H9 (cell line): Measurements from ENCODE around the gene BCORL1. TPM values are rescaled to one million over a fixed set of nuclear protein-coding genes. Genes with fewer than 3 reads are reported as not detected.

Experiments
- DNase-seq: peaks from one replicate; pipeline ENCODE4 v3.0.0-alpha.2; 2017
- H2AFZ ChIP-seq: one replicate; pipeline ENCODE4 v1.6.1; 2013; ENCODE audit warnings: mild to moderate bottlenecking, low read length, control low read depth, moderate library complexity
- H2AK5ac ChIP-seq: 2 replicates; pipeline ENCODE4 v1.6.1; 2013; ENCODE audit warnings: low read length, control low read depth, mixed read lengths; ENCODE audit not compliant: insufficient read length
- H2BK120ac ChIP-seq: one replicate; pipeline ENCODE4 v1.6.1; 2013; ENCODE audit warnings: low read depth, mild to moderate bottlenecking, low read length, control low read depth, inconsistent platforms; ENCODE audit not compliant: poor library complexity, severe bottlenecking
- H2BK12ac ChIP-seq: 2 replicates; pipeline ENCODE4 v1.6.1; 2013; ENCODE audit warnings: low read length, control low read depth, mixed read lengths, low read depth; ENCODE audit not compliant: insufficient read length
- H2BK15ac ChIP-seq: 2 replicates; pipeline ENCODE4 v1.6.1; 2013; ENCODE audit warnings: low read depth, low read length, control low read depth
- H2BK20ac ChIP-seq: one replicate; pipeline ENCODE4 v1.6.1; 2013; ENCODE audit warnings: low read depth, mild to moderate bottlenecking, low read length, control low read depth, inconsistent platforms; ENCODE audit not compliant: poor library complexity, severe bottlenecking
- H2BK5ac ChIP-seq: 2 replicates; pipeline ENCODE4 v1.6.1; 2013; ENCODE audit warnings: low read length, control low read depth, mixed read lengths; ENCODE audit not compliant: insufficient read length
- H3K14ac ChIP-seq: 2 replicates; pipeline ENCODE4 v1.6.1; 2013; ENCODE audit warnings: low read length, control low read depth; ENCODE audit not compliant: insufficient read depth
- H3K18ac ChIP-seq: 2 replicates; pipeline ENCODE4 v1.6.1; 2013; ENCODE audit warnings: low read depth, mild to moderate bottlenecking, mixed read lengths, low read length, control low read depth; ENCODE audit not compliant: insufficient read length
- H3K23ac ChIP-seq: 2 replicates; pipeline ENCODE4 v1.6.1; 2013; ENCODE audit warnings: low read length, control low read depth, mixed read lengths, low read depth; ENCODE audit not compliant: insufficient read length
- H3K23me2 ChIP-seq: 2 replicates; pipeline ENCODE4 v1.6.1; 2013; ENCODE audit warnings: low read depth, mild to moderate bottlenecking, mixed read lengths, low read length, control low read depth; ENCODE audit not compliant: insufficient read length, poor library complexity, severe bottlenecking
- H3K27ac ChIP-seq: 2 replicates; pipeline ENCODE4 v1.5.1; 2013; ENCODE audit warnings: low read length, control low read depth, mixed read lengths, low read depth; ENCODE audit not compliant: insufficient read length
- H3K27me3 ChIP-seq: 2 replicates; pipeline ENCODE4 v1.6.1; 2013; ENCODE audit warnings: low read length, control low read depth, inconsistent platforms; ENCODE audit not compliant: insufficient read depth
- H3K4ac ChIP-seq: 2 replicates; pipeline ENCODE4 v1.6.1; 2013; ENCODE audit warnings: low read depth, mild to moderate bottlenecking, control low read depth, inconsistent platforms, low read length, moderate library complexity
- H3K4me1 ChIP-seq: 2 replicates; pipeline ENCODE4 v1.6.1; 2013; ENCODE audit warnings: low read length, control low read depth, inconsistent platforms; ENCODE audit not compliant: insufficient read depth
- H3K4me2 ChIP-seq: 2 replicates; pipeline ENCODE4 v1.6.1; 2013; ENCODE audit warnings: low read length, control low read depth, mixed read lengths; ENCODE audit not compliant: insufficient read length, insufficient read depth
- H3K56ac ChIP-seq: 2 replicates; pipeline ENCODE4 v1.6.1; 2013; ENCODE audit warnings: low read depth, mild to moderate bottlenecking, mixed read lengths, low read length, control low read depth; ENCODE audit not compliant: insufficient read length
- H3K79me1 ChIP-seq: 2 replicates; pipeline ENCODE4 v1.6.1; 2013; ENCODE audit warnings: low read depth, mild to moderate bottlenecking, moderate library complexity, low read length, control low read depth, inconsistent platforms; ENCODE audit not compliant: insufficient read depth, poor library complexity, severe bottlenecking
- H3K79me2 ChIP-seq: 2 replicates; pipeline ENCODE4 v1.6.1; 2013; ENCODE audit warnings: low read length, control low read depth, inconsistent platforms; ENCODE audit not compliant: insufficient read depth
- H3K9ac ChIP-seq: 2 replicates; pipeline ENCODE4 v1.6.1; 2013; ENCODE audit warnings: low read length, control low read depth, mixed read lengths; ENCODE audit not compliant: insufficient read length; ENCODE audit errors: extremely low read depth
- H3K9me3 ChIP-seq: one replicate; pipeline ENCODE4 v1.6.1; 2013; ENCODE audit warnings: low read depth, low read length, inconsistent platforms; ENCODE audit not compliant: control insufficient read depth
- H3T11ph ChIP-seq: one replicate; pipeline ENCODE4 v1.6.1; 2013; ENCODE audit warnings: mild to moderate bottlenecking, low read length, control low read depth, inconsistent platforms
- H4K20me1 ChIP-seq: one replicate; pipeline ENCODE4 v1.6.1; 2013; ENCODE audit not compliant: control insufficient read depth, insufficient read length, insufficient read depth
- H4K5ac ChIP-seq: 2 replicates; pipeline ENCODE4 v1.6.1; 2013; ENCODE audit warnings: low read depth, mild to moderate bottlenecking, mixed read lengths, low read length, control low read depth; ENCODE audit not compliant: insufficient read length
- H4K8ac ChIP-seq: replicated peaks from 2 replicates; pipeline ENCODE4 v1.6.1; 2013; ENCODE audit warnings: low read length, control low read depth, mixed read lengths, low read depth; ENCODE audit not compliant: insufficient read length
- H4K91ac ChIP-seq: 2 replicates; pipeline ENCODE4 v1.6.1; 2013; ENCODE audit warnings: low read depth, mild to moderate bottlenecking, moderate library complexity, mixed read lengths, low read length, control low read depth; ENCODE audit not compliant: insufficient read length
- H3K27ac Mint-ChIP-seq, 3 experiments: 2 replicates in 2 of 3; 3 replicates in 1 of 3; pipeline ENCODE4 v1.8.0; 2020 to 2021; ENCODE audit warnings: mixed read lengths in 3 of 3, mild to moderate bottlenecking in 1 of 3, moderate library complexity in 1 of 3
- H3K27me3 Mint-ChIP-seq: 2 replicates; pipeline ENCODE4 v1.8.0; 2021; ENCODE audit warnings: low read depth, mild to moderate bottlenecking, moderate library complexity, mixed read lengths
- H3K36me3 Mint-ChIP-seq, 3 experiments: 2 replicates in 2 of 3; 3 replicates in 1 of 3; pipeline ENCODE4 v1.8.0; 2020 to 2021; ENCODE audit warnings: low read depth in 3 of 3, mixed read lengths in 3 of 3; ENCODE audit not compliant: insufficient read depth in 1 of 3
- H3K4me1 Mint-ChIP-seq, 2 experiments: 2 replicates each; pipeline ENCODE4 v1.8.0; 2020; ENCODE audit warnings: mixed read lengths in 2 of 2
- H3K4me3 Mint-ChIP-seq, 2 experiments: 2 replicates in 1 of 2; 3 replicates in 1 of 2; pipeline ENCODE4 v1.8.0; 2020 to 2021; ENCODE audit warnings: mild to moderate bottlenecking in 2 of 2, mixed read lengths in 2 of 2, moderate library complexity in 1 of 2
- H3K9me3 Mint-ChIP-seq, 2 experiments: 2 replicates in 1 of 2; 3 replicates in 1 of 2; pipeline ENCODE4 v1.8.0; 2020; ENCODE audit warnings: mild to moderate bottlenecking in 2 of 2, mixed read lengths in 2 of 2, moderate library complexity in 1 of 2
- CTCF ChIP-seq: fragments of 200-600 bp; sonication (generic); conservative IDR thresholded peaks from 3 replicates; pipeline ENCODE4 v1.8.0; 2021; ENCODE audit warnings: antibody characterized with exemption, mild to moderate bottlenecking
- WGBS: extraction: QIAGEN DNeasy Blood & Tissue Kit; methylation state at CpG from one replicate; pipeline ENCODE4 v1.1.7; 2013; ENCODE audit warnings: missing lambda C conversion rate, low lambda C conversion rate, mixed read lengths; ENCODE audit not compliant: insufficient read length; ENCODE audit errors: extremely low coverage; 5-methylcytosine and 5-hydroxymethylcytosine counted together
- total RNA-seq: library from RNA; stranded (reverse); gene quantifications from 2 replicates; pipeline ENCODE4 v1.2.1, GENCODE V29; 2021

BCORL1 gene
- total RNA-seq, 1 experiment from 2014 or later: 6.1 TPM

- H2BK12ac ChIP-seq: no peak overlapping the region
- Mint-ChIP-seq H3K9me3 (peaks cover 0 to 87% of the 10 kb centered on the region in 2 experiments; a peak in 2 of 5 replicates), H3K27me3 (peaks cover 89% of the 10 kb centered on the region), H3K27ac (no peak overlapping the region), H3K4me3 (peak overlapping the region; percentile 70 to 87), H3K4me1 (peaks cover 22 to 39% of the 10 kb centered on the region in 2 experiments), H3K36me3 (peaks cover 0 to 5% (median 0%) of the 10 kb centered on the region in 3 experiments; a peak in 1 of 7 replicates)
- no peak overlapping the region for H2BK120ac ChIP-seq
- H4K91ac ChIP-seq: no peak overlapping the region
- H3K79me1 ChIP-seq: no peaks in the 10 kb centered on the region
- H3K27ac ChIP-seq: no peak overlapping the region
- H3K79me2 ChIP-seq: no peaks in the 10 kb centered on the region
- H3K4me2 ChIP-seq: peak overlapping the region; percentile 59
- no peak overlapping the region for H2BK20ac ChIP-seq
- no peak overlapping the region for H3T11ph ChIP-seq
- no peak for DNase-seq
- H3K23ac ChIP-seq: no peak overlapping the region
- no peak overlapping the region for H3K14ac ChIP-seq
- H3K9ac ChIP-seq: no peak overlapping the region
- H2AK5ac ChIP-seq: no peak overlapping the region
- H2AFZ ChIP-seq: no peak overlapping the region
- no peak overlapping the region for H4K8ac ChIP-seq
- peaks cover 61% of the 10 kb centered on the region for H3K27me3 ChIP-seq
- no peaks in the 10 kb centered on the region for H4K20me1 ChIP-seq
- peaks cover 19% of the 10 kb centered on the region for H3K9me3 ChIP-seq
- peaks cover 16% of the 10 kb centered on the region for H3K23me2 ChIP-seq
- H3K56ac ChIP-seq: no peak overlapping the region
- whole genome bisulfite sequencing: no CpG with 5 or more reads among the region's 7 CpGs
- no peak overlapping the region for H4K5ac ChIP-seq
- no peak overlapping the region for H2BK15ac ChIP-seq
- H3K4me1 ChIP-seq: no peaks in the 10 kb centered on the region
- H3K18ac ChIP-seq: no peak overlapping the region
- no peak overlapping the region for H2BK5ac ChIP-seq
- no peak for TF ChIP-seq CTCF
- H3K4ac ChIP-seq: no peak overlapping the region
Observed at GRCh38 chrX:129958083-129958465, 24.4 kb upstream of the BCORL1 start.
